TTC549 (cell line): ENCODE measurements around the gene UBAC2.

Experiments
- FAIRE-seq: peaks from 2 replicates; lab custom pipeline; 2012; peaks lifted over from hg19 to GRCh38; lab: Jason Lieb, UNC

The UBAC2 gene

GRCh38 chr13:99313501-99313900 is 112.8 kb downstream of the UBAC2 start:
- FAIRE-seq, result no peak

- no peak for FAIRE-seq
Observed at GRCh38 chr13:99313941-99314340, 113.3 kb downstream of the UBAC2 start.

GRCh38 chr13:99314640-99315176 is 114.1 kb downstream of the UBAC2 start:
- no peak for FAIRE-seq

GRCh38 chr13:99315186-99315585 is 114.5 kb downstream of the UBAC2 start:
- FAIRE-seq, result no peak

- FAIRE-seq, result no peak
Observed at GRCh38 chr13:99316224-99316623, 115.6 kb downstream of the UBAC2 start.

GRCh38 chr13:99316657-99317256 is 116.1 kb downstream of the UBAC2 start:
- no peak for FAIRE-seq

GRCh38 chr13:99320693-99321481 is 120.2 kb downstream of the UBAC2 start:
- no peak for FAIRE-seq

- FAIRE-seq, result no peak
Observed at GRCh38 chr13:99321709-99322108, 121.1 kb downstream of the UBAC2 start.

GRCh38 chr13:99322297-99323103 is 121.8 kb downstream of the UBAC2 start:
- FAIRE-seq, result no peak

GRCh38 chr13:99323488-99323887 is 122.8 kb downstream of the UBAC2 start:
- no peak for FAIRE-seq

- FAIRE-seq, result no peak
Observed at GRCh38 chr13:99326012-99326411, 125.4 kb downstream of the UBAC2 start.

GRCh38 chr13:99327126-99327525 is 126.5 kb downstream of the UBAC2 start:
- no peak for FAIRE-seq

- FAIRE-seq, result no peak
Observed at GRCh38 chr13:99327761-99328160, 127.1 kb downstream of the UBAC2 start.

GRCh38 chr13:99329477-99329876 is 128.8 kb downstream of the UBAC2 start:
- FAIRE-seq, result no peak

GRCh38 chr13:99330942-99331341 is 130.3 kb downstream of the UBAC2 start:
- FAIRE-seq, result no peak

- FAIRE-seq, result no peak
Observed at GRCh38 chr13:99331881-99332293, 131.2 kb downstream of the UBAC2 start.

- no peak for FAIRE-seq
Observed at GRCh38 chr13:99332456-99332855, 131.8 kb downstream of the UBAC2 start.

GRCh38 chr13:99334221-99334620 is 133.6 kb downstream of the UBAC2 start:
- FAIRE-seq, result no peak

- no peak for FAIRE-seq
Observed at GRCh38 chr13:99335087-99335486, 134.4 kb downstream of the UBAC2 start.

- FAIRE-seq, result no peak
Observed at GRCh38 chr13:99335603-99336002, 134.9 kb downstream of the UBAC2 start.

GRCh38 chr13:99339230-99339721 is 138.6 kb downstream of the UBAC2 start:
- no peak for FAIRE-seq

- FAIRE-seq, result no peak
Observed at GRCh38 chr13:99339736-99340397, 139.2 kb downstream of the UBAC2 start.
